ENCODE measurements around the gene TXLNB.

Gene TXLNB

GRCh38 chr6:139256087-139256486 lies 35.7 kb downstream of the TXLNB start:
- no peak overlapping the region for H2AK5ac ChIP-seq (ENCODE audit: low read length, severe bottlenecking)
- no peak overlapping the region for H3K18ac ChIP-seq (ENCODE audit: low read depth in 1 of 2, low read length in 2 of 2)
- H3K9ac ChIP-seq (ENCODE audit: low read length): no peak overlapping the region
- H2BK12ac ChIP-seq (ENCODE audit: low read length in 2 of 2): no peak overlapping the region
- H3K79me1 ChIP-seq (replicated peaks; ENCODE audit: low read length, poor library complexity, severe bottlenecking): no peaks in the 10 kb centered on the region
- H3K36me3 ChIP-seq (ENCODE audit: control insufficient read depth in 1 of 2, insufficient read depth in 2 of 2, low read depth in 1 of 2, low read length in 2 of 2): no peaks in the 10 kb centered on the region
- no peaks in the 10 kb centered on the region for H3K27me3 ChIP-seq (ENCODE audit: control insufficient read depth in 1 of 2, insufficient read depth in 1 of 2, low read length in 2 of 2)
- no peak overlapping the region for H3K23ac ChIP-seq (ENCODE audit: low read length in 2 of 2)
- H2AFZ ChIP-seq (ENCODE audit: low read depth, low read length): no peak overlapping the region
- no peak overlapping the region for H4K91ac ChIP-seq (ENCODE audit: low read length)
- no peak overlapping the region for H2BK120ac ChIP-seq (ENCODE audit: low read depth, low read length)
- H2BK5ac ChIP-seq (ENCODE audit: low read depth, low read length, poor library complexity, severe bottlenecking): no peak overlapping the region
- DNase-seq: no peak
- no peak overlapping the region for H2BK15ac ChIP-seq (ENCODE audit: low read depth, poor library complexity, severe bottlenecking)
- H3K27ac ChIP-seq (ENCODE audit: low read length, poor library complexity, severe bottlenecking): no peak overlapping the region
- no peak overlapping the region for H3K14ac ChIP-seq (ENCODE audit: low read length in 2 of 2)
- no peak overlapping the region for H4K8ac ChIP-seq (ENCODE audit: low read length)
- no peaks in the 10 kb centered on the region for H3K9me3 ChIP-seq (ENCODE audit: control insufficient read depth, low read length)
- no peaks in the 10 kb centered on the region for H3K4me1 ChIP-seq (ENCODE audit: control insufficient read depth, insufficient read depth, low read depth, low read length)
- H3K4ac ChIP-seq (ENCODE audit: low read depth in 1 of 2, low read length in 2 of 2): no peak overlapping the region
- no peak overlapping the region for H3K4me3 ChIP-seq (ENCODE audit: insufficient read depth in 1 of 2, low read depth in 1 of 2, low read length in 2 of 2)
- no peak overlapping the region for H3K4me2 ChIP-seq (ENCODE audit: low read length, poor library complexity, severe bottlenecking)
- 89% methylated on average over 3 of the region's 3 CpGs for WGBS

- Histone ChIP-seq H3K4me1 (ENCODE audit: control insufficient read depth, insufficient read depth, low read depth, low read length) (no peaks in the 10 kb centered on the region), H4K8ac (ENCODE audit: low read length) (no peak overlapping the region), H3K14ac (ENCODE audit: low read length in 2 of 2) (no peak overlapping the region), H2BK15ac (ENCODE audit: low read depth, poor library complexity, severe bottlenecking) (no peak overlapping the region), H3K27me3 (ENCODE audit: control insufficient read depth in 1 of 2, insufficient read depth in 1 of 2, low read length in 2 of 2) (no peaks in the 10 kb centered on the region), H3K79me1 (replicated peaks; ENCODE audit: low read length, poor library complexity, severe bottlenecking) (no peaks in the 10 kb centered on the region), H3K27ac (ENCODE audit: low read length, poor library complexity, severe bottlenecking) (no peak overlapping the region), H3K9me3 (ENCODE audit: control insufficient read depth, low read length) (no peaks in the 10 kb centered on the region), H2BK5ac (ENCODE audit: low read depth, low read length, poor library complexity, severe bottlenecking) (no peak overlapping the region), H2AFZ (ENCODE audit: low read depth, low read length) (no peak overlapping the region), H2BK12ac (ENCODE audit: low read length in 2 of 2) (no peak overlapping the region), H3K36me3 (ENCODE audit: control insufficient read depth in 1 of 2, insufficient read depth in 2 of 2, low read depth in 1 of 2, low read length in 2 of 2) (no peaks in the 10 kb centered on the region), H3K4me2 (ENCODE audit: low read length, poor library complexity, severe bottlenecking) (no peak overlapping the region), H3K9ac (ENCODE audit: low read length) (no peak overlapping the region), H3K4ac (ENCODE audit: low read depth in 1 of 2, low read length in 2 of 2) (no peak overlapping the region), H3K18ac (ENCODE audit: low read depth in 1 of 2, low read length in 2 of 2) (peak overlapping the region in 1 of 2 experiments; percentile 48), H2AK5ac (ENCODE audit: low read length, severe bottlenecking) (no peak overlapping the region), H3K23ac (ENCODE audit: low read length in 2 of 2) (no peak overlapping the region), H3K4me3 (ENCODE audit: insufficient read depth in 1 of 2, low read depth in 1 of 2, low read length in 2 of 2) (no peak overlapping the region), H2BK120ac (ENCODE audit: low read depth, low read length) (no peak overlapping the region), H4K91ac (ENCODE audit: low read length) (no peak overlapping the region)
- WGBS: 35% methylated on average over 1 of the region's 2 CpGs
- DNase-seq: peak; percentile 45
These were observed 37.6 kb downstream of the TXLNB start for GRCh38 chr6:139254196-139254595.

- Histone ChIP-seq H3K79me1 (replicated peaks; ENCODE audit: low read length, poor library complexity, severe bottlenecking) (no peaks in the 10 kb centered on the region), H2AFZ (ENCODE audit: low read depth, low read length) (no peak overlapping the region), H2BK15ac (ENCODE audit: low read depth, poor library complexity, severe bottlenecking) (no peak overlapping the region), H2AK5ac (ENCODE audit: low read length, severe bottlenecking) (no peak overlapping the region), H3K9me3 (ENCODE audit: control insufficient read depth, low read length) (no peaks in the 10 kb centered on the region), H3K27ac (ENCODE audit: low read length, poor library complexity, severe bottlenecking) (no peak overlapping the region), H3K4me2 (ENCODE audit: low read length, poor library complexity, severe bottlenecking) (no peak overlapping the region), H3K23ac (ENCODE audit: low read length in 2 of 2) (no peak overlapping the region), H3K18ac (ENCODE audit: low read depth in 1 of 2, low read length in 2 of 2) (no peak overlapping the region), H4K91ac (ENCODE audit: low read length) (no peak overlapping the region), H4K8ac (ENCODE audit: low read length) (no peak overlapping the region), H3K4me3 (ENCODE audit: insufficient read depth in 1 of 2, low read depth in 1 of 2, low read length in 2 of 2) (no peak overlapping the region), H3K27me3 (ENCODE audit: control insufficient read depth in 1 of 2, insufficient read depth in 1 of 2, low read length in 2 of 2) (no peaks in the 10 kb centered on the region), H2BK120ac (ENCODE audit: low read depth, low read length) (no peak overlapping the region), H3K4me1 (ENCODE audit: control insufficient read depth, insufficient read depth, low read depth, low read length) (no peaks in the 10 kb centered on the region), H3K36me3 (ENCODE audit: control insufficient read depth in 1 of 2, insufficient read depth in 2 of 2, low read depth in 1 of 2, low read length in 2 of 2) (no peaks in the 10 kb centered on the region), H3K4ac (ENCODE audit: low read depth in 1 of 2, low read length in 2 of 2) (no peak overlapping the region), H3K14ac (ENCODE audit: low read length in 2 of 2) (no peak overlapping the region), H2BK5ac (ENCODE audit: low read depth, low read length, poor library complexity, severe bottlenecking) (no peak overlapping the region), H2BK12ac (ENCODE audit: low read length in 2 of 2) (no peak overlapping the region), H3K9ac (ENCODE audit: low read length) (no peak overlapping the region)
- no peak for DNase-seq
- WGBS: 71% methylated on average over 1 of the region's 2 CpGs
These were observed 38.1 kb downstream of the TXLNB start for GRCh38 chr6:139253656-139254055.

- H2BK5ac ChIP-seq (ENCODE audit: low read depth, low read length, poor library complexity, severe bottlenecking): no peak overlapping the region
These were observed 40.0 kb downstream of the TXLNB start for GRCh38 chr6:139251691-139252390.

More at GRCh38 chr6:139251691-139252390, 40.0 kb downstream of the TXLNB start:
- Histone ChIP-seq H3K36me3 (ENCODE audit: control insufficient read depth in 1 of 2, insufficient read depth in 2 of 2, low read depth in 1 of 2, low read length in 2 of 2) (no peaks in the 10 kb centered on the region), H2BK120ac (ENCODE audit: low read depth, low read length) (no peak overlapping the region), H3K4me2 (ENCODE audit: low read length, poor library complexity, severe bottlenecking) (no peak overlapping the region), H2AFZ (ENCODE audit: low read depth, low read length) (no peak overlapping the region), H4K91ac (ENCODE audit: low read length) (no peak overlapping the region), H3K9ac (ENCODE audit: low read length) (no peak overlapping the region), H3K23ac (ENCODE audit: low read length in 2 of 2) (no peak overlapping the region), H3K27ac (ENCODE audit: low read length, poor library complexity, severe bottlenecking) (no peak overlapping the region), H2BK15ac (ENCODE audit: low read depth, poor library complexity, severe bottlenecking) (no peak overlapping the region), H3K4me3 (ENCODE audit: insufficient read depth in 1 of 2, low read depth in 1 of 2, low read length in 2 of 2) (no peak overlapping the region), H2AK5ac (ENCODE audit: low read length, severe bottlenecking) (no peak overlapping the region), H3K27me3 (ENCODE audit: control insufficient read depth in 1 of 2, insufficient read depth in 1 of 2, low read length in 2 of 2) (no peaks in the 10 kb centered on the region), H3K18ac (ENCODE audit: low read depth in 1 of 2, low read length in 2 of 2) (no peak overlapping the region), H3K79me1 (replicated peaks; ENCODE audit: low read length, poor library complexity, severe bottlenecking) (no peaks in the 10 kb centered on the region), H3K9me3 (ENCODE audit: control insufficient read depth, low read length) (no peaks in the 10 kb centered on the region), H4K8ac (ENCODE audit: low read length) (no peak overlapping the region), H2BK12ac (ENCODE audit: low read length in 2 of 2) (no peak overlapping the region), H3K4me1 (ENCODE audit: control insufficient read depth, insufficient read depth, low read depth, low read length) (no peaks in the 10 kb centered on the region), H3K14ac (ENCODE audit: low read length in 2 of 2) (no peak overlapping the region), H3K4ac (ENCODE audit: low read depth in 1 of 2, low read length in 2 of 2) (no peak overlapping the region)
- DNase-seq: no peak
- 94% methylated on average over 4 of the region's 4 CpGs for WGBS

Measured in mesenchymal stem cell (in vitro differentiated cells and primary cell).